Middle frontal gyrus (tissue), 1 donor: ENCODE data around the gene ECD.
A peak's percentile ranks its signal among the peaks of the same experiment; 100 is the strongest.

Experiments used
- DNase-seq: peaks from one replicate; pipeline ENCODE4 v3.0.0-alpha.2; 2015; ENCODE audit warnings: low spot score; ENCODE audit errors: extremely low spot score

The ECD gene

DNA sequence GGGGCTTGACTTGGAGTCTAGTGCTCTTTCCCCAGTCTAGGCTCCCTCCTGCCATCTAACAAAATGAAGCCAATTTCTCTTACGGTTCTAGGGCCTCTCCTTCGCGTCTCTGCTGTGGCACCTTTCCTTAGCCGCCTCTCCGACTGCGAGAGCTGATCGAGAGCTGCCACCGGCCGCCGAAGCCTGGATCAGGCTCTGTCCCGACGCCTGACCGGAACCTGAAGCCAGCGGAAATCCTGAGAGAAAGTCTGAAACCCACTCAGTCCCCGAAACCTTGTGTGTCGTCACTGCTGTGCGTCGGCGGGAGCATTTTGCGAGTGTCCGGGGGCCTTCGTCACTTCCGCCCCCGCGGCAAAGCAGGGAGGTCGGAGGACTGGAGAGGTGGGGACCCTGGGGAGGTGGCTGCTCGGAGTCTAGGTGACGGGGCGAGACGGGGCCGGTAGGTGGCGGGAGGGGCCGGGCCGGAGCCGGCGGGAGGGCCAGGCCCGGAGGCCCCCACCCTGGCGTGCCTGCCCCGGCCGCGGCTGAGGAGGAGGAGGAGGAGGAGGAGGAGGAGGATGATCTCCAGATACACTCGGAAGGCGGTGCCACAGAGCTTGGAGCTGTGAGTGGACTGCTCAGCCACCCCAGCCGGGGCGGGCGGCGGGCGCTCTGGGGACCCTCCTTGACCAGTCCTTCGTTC lies at the start of gene ECD, which contains the start of gene FAM149B1:
ECD (minus strand) TSS at position 226 of the 682 bp plus-strand sequence. CDS start 4,071 bp downstream, outside the sequence.
FAM149B1 (plus strand) TSS at position 337 of the 682 bp plus-strand sequence; CDS start at position 558, 221 bp downstream.
- peak; percentile 93 for DNase-seq

DNA sequence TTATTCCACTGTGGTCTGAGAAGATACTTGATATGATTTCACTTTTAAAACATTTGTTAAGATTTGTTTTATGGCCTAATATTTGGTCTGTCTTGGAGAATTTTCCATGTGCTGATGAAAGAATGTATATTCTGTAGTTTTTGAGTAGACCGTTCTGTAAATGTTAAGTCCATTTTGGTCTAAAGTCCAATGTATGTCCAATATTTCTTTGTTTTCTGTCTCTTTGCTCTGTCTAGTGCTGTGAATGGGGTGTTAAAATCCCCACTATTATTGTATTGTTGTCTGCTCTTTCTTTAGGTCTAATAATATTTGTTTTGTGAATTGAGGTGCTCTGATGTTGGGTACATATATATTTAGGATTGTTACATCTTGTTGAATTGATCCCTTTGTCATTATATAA lies 47.9 kb upstream of the ECD start:
- no peak for DNase-seq

DNA sequence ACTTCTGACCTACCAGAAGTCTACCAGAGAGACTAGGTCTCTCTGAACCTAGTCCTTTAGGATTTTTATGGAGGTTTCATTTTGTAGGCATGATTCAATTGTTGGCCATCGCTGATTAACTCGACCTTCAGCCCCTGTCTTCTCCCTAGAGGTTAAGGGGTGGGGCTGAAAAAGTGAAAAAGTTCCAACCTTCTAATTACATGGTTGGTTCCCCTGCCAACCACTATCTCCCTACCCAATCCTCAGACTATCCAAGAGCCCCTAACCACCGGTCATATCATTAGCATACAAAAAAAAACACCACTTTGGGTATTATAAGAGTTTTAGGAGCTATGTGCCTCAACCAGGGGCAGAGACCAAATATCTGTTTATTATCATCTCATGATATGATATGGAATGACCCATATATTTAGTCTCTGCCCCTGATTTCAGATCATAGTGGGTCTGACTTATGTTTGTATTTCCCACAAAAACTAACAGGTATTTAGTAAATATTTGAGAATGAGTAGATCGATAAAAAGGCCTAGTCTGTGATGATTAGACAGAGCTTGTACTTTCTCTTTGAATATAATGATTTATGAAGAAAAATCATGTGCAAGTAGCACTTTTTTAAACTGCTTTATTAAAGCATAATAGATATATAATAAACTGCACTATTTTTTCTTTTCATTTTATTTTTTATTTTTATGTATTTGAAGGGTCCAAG lies 43.5 kb upstream of the ECD start:
- no peak for DNase-seq

DNA sequence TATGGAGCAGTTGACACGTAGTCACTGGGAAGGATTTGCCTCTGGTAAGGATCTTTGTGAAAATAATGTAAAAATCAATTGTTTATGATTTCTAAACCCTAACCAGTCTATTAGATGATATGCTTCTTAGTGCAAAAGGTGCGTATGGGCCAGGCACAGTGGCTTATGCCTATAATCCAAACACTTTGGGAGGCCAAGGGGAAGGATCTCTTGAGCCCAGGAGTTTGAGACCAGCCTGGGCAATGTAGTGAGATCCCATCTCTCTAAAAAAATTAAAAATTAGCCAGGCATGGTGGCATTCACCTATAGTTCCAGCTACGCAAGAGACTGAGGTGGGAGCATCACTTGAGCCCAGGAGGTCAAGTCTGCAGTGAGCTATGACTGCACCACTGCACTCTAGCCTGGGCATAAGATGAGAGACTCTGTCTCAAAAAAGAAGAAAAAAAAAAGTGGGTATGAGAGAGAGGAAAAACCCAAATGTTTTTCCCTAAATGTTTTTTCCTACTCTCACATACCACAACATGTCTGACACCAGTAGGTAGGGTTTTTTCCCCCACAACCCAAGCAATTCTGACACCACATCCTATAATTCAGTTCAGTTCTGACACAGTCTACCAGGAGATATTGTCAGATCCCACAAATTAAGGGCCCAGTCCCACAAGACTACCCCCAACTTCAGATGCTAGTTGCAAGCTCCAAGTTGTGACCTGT lies 42.7 kb upstream of the ECD start:
- DNase-seq, result no peak

DNA sequence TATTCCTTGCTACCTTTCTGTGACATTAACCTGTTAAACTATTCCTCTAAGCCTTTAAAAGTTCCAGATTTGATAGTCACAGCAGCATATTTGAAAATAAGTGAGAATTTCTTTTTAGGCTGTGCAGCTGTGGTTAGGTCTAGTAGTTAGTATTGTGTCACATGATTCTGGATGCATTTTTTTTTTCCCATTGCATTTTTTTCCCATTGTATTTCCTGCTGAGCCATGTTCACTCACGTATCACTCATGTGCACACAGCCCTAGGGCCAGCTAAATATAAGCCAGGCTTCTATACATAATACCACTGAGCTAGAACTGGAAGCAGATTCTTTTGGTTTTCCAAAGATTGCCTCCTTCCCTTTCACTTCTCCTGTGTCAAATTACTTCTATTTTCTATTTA lies 41.9 kb upstream of the ECD start:
- no peak for DNase-seq

DNA sequence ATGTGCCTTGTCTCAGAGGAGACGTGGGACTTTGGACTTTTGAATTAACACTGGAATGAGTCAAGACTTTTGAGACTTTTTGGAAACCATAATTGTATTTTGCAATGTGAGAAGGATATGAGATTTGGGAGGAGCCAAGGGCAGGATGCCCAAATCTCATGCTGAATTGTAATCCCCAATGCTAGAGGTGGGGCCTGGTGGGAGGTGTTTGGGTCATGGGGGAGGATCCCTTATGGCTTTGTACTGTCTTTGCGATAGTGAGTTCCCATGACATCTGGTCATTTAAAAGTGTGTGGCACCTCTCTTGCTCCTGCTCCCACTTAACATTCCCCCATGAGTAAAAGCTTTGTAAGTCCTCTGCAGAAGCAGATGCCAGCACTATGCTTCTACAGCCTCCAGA lies 40.1 kb upstream of the ECD start:
- no peak for DNase-seq

DNA sequence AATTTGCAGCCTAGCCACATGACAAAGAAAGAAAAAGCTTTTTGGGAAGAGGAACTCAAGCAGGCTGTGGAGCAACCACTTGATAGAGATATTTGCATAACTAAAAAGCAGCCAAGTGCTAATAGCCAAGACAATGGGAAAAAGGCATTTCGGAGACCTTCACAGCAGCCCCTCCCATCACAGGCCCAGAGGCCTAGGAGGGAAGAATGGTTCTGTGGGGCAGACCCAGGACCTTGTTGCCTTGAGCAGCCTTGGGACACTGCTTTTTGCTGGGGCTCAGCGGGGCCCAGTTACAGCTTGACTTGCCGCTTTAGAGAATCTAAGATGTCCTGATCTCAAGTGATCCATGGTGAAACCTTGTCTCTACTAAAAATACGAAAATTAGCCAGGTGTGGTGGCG lies 38.6 kb upstream of the ECD start:
- DNase-seq, result no peak

DNA sequence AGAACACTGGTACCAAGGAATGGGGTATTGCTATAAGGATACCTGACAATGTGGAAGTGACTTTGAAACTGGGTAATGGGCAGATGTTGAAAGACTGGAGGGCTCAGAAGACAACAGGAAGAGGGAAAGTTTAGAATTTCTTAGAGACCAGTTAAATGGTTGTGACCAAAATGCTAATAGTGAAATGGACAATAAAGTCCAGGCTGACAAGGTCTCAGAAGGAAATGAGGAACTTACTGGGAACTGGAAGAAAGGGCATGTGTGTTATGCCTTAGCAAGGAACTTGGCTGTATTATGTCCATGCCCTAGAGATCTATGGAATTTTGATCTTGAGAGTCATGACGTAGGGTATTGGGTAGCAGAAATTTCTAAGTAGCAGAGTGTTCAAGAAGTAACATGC lies 38.1 kb upstream of the ECD start:
- DNase-seq, result no peak

DNA sequence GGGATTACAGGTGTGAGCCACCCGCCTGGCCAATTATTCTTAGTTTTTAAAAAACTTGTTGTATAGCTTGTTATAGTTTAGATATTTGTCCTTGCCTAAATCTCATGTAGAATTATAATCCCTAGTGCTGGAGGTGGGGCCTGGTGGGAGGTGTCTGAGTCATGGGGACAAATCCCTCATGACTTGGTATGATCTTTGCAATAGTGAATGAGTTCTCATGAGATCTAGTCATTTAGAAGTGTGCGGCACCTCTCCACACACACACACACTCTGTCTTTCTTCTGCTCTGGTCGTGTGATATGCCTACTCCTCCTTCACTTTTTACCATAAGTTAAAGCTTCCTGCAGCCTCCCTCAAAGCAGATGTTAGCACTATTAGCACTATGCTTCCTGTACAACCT lies 37.3 kb upstream of the ECD start:
- DNase-seq, result no peak

DNA sequence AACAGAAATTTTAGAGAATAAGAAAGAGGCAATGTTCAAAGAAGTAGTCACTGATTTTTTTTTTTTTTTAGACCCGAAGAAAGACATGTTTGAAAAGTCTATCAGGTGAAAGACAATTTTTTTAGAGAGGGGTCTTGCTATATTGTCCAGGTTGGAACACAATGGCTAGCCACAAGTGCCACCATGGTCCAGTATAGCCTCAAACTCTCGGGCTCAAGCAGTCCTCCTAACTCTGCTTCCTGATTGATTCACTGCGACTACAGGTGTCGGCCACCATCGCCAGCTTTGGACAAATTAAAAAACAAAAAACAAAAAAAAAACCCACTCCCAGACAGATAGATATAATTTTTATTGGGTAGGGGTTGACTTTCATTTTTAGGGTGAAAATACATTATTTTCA lies 22.4 kb upstream of the ECD start:
- no peak for DNase-seq

DNA sequence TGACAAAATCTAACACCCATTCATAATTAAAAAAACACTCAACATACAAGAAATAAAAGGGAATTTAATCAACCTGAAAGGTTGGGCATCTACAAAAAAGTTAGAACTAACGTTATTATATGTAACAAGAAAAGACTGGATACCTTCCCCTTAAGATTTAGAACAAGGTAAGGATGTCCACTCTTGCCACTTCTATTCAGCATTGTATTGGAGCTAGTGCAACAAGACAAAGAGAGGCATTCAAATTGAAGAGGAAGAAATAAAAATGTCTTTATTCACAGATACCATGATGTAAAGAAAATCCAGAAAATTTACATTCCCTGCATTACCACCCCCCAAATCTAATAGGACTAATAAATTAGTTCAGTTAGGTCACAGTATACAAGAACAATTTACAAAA lies 18.5 kb upstream of the ECD start:
- no peak for DNase-seq

DNA sequence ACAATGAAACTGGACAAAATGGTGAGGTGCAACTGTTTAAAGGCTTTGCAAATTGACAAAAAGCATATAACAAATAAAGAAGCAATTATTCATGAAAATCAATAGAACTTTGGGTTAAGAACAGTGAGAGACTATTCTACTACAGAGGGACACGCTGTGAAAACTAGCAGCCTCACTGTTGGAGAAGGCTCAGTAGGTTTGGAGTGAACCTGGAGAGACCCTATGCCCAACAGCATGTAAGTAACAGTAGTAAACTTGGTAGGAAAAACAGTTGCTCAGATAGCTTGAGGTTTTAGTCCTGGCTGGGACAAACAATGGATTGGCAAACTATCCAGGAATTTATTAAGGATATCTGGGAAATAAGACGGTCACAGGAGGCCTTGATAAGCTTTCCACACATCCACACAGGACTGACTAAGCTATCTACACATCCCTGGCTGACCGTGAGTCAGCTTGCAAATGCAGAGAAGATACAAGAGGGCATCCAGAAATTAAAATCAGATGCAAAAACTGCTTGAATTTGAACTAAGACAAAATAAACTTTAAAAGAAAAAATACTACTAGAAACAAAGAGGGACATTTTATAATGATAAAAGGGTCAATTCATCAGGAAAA lies 16.0 kb upstream of the ECD start:
- DNase-seq, result no peak

DNA sequence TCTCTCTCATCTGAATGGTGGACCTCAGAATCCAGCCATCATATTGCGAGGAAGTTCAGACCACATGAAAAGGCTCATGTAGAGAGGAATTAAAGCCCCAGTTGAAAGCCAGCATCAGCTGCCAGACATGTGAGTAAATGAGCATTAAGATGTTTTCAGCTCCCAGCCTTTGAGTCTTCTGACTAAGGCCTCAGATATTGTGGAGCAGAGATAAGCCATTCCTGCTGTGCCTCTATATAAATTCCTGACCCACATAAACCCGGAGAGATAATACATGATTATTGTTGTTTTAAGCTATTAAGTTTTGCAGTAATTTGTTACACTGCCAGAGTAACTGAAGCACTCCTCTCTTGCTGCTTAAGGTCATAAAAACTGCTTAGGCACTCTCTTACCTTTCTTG lies 14.8 kb upstream of the ECD start:
- DNase-seq, result no peak

DNA sequence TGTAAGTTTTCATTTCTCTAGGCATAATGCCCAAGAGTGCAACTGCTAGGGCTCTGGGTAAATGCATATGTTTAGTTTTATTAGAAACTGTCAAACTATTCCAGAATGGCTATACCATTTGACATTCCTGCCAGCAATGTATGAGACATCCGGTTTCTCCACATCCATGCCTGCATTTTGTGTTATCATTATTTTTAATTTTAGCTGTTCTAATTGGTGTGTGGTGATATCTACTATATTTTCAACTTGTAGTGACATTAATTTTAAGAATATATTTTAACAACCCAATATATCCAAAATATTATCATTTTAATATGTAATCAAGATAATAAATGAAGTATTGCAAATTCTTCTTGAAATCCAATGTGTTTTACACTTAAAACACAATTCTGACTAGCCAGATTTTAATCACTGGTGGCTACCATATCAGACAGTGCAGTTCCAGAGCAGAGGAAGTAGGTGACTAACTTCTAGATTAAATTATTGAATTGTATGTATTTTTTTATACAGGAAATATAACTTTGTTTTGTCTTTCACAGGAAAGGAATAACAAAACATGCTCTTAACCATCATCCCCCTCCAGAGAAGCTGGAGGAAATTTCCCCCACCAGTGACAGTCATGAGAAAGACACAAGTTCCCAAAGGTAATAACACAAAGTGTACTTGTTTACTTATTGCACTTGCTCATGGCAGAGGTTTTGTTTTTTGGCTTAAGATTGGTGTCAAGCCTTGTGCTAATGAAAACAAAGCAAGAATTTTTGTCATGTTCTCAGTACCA lies 6.5 kb upstream of the ECD start:
- DNase-seq, result no peak

DNA sequence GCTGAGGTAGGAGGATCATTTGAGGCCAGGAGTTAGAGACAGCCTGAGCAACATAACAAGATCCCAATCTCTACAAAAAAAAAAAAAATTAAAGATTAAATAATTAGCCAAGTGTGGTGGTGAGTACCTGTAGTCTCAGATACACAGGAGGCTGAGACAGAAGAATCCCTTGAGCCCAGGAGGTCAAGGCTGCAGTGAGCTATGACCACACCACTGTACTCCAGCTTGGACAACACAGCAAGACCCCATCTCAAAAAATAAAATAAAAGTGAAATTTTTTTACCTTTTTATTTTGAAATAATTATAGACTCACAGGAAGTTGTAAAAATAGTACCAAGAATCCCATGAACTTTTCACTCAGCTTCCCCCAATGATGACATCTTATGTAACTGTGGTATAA lies 5.1 kb upstream of the ECD start:
- no peak for DNase-seq

DNA sequence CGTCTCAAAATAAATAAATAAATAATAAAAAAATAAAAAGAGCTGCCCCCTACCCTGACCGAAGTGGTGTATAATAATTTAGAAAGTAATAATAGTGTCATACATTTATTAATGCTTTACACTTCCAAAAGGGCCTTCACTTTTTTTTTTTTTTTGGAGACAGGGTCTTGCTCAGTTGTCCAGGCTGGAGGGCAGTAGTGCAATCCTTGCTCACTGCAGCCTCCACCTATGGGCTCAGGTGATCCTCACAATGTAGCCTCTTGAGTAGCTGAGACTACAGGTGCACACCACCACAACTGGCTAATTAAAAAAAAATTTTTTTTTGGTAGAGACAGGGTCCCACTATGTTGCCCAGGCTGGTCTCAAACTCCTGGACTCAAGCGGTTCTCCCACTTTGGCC lies 1.5 kb upstream of the ECD start:
- no peak for DNase-seq

DNA sequence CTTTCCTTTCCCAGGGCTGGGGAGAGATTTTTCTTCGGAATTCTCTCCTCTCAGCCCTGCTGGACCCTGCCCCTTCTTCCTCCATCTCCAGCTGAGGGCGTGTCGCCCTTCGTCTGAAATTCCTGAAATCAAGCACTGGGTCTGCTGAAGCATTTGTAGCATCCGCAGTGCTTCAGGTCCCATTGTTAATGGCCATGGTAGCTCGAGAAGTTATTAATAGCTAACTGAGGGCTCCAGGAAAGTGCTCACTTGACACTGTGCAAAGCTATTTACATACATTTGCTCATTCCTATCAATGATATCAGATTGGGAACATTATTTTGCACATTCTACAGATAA lies 626 bp upstream of the ECD start:
- no peak for DNase-seq

DNA sequence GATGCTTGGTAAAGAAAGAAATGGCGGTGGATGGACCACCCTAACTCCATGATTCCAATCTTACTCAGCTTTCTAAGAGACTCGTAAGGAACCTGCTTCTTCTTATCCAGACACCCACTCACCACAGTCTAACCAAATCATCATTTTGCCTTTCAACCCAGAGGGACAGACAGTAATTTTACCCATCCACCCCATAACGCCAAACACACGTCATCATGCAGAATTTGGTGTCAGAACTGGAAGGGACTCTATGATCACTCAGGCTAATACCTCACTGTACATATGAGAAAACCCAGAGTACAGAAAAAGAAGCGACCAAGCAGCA lies 388 bp downstream of the ECD start:
- DNase-seq, result no peak

DNA sequence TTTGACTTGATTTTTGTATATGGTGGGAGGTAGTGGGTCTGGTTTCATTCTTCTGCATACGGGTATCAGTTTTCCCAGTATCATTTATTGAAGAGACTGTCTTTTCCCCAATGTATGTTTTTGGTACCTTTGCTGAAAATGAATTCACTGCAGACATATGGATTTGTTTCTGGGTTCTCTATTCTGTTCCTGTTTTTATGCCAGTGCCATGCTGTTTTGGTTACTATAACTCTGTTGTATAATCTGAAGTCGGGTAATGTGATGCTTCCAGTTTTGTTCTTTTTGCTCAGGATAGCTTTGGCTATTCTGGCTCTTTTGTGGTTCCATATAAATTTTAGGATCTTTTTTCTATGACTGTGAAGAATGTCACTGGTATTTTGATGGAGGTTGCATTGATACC lies 836 bp downstream of the ECD start:
- no peak for DNase-seq

DNA sequence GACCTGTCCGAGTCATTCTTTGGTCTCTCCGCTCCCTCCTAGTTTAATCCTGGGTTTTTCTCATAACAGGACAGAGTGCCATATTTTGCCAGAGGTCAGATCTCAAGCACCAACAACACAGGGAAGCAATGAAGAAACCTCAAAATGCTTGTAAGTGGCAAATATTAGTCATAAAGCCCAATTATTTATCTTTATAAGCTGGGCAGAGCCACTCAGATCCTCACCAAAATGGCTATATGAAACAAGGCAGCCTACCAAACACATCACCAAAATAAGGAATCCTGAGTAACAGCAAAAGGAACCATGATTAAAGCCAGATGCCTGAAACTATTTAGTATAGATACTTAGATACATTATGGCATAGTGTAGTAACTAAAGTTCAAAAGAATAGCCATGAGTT lies 4.7 kb downstream of the ECD start:
- no peak for DNase-seq

DNA sequence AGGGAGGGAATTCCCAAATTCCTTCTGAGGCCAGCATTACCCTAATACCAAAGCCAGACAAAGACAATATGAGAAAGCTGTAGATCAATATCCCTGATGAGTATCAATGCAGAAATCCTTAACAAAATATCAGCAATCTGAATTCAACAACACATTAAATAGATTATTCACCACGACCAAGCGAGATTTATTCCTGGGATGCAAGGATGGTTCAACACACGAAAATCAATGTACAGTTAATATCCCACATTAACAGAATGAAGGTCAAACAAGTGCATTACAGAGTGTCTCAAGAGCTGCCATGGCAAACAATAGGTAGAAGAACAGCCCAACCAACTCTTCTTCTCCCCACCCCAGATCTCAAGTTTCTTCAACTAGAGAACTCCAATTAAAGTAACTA lies 6.1 kb downstream of the ECD start:
- DNase-seq, result no peak

DNA sequence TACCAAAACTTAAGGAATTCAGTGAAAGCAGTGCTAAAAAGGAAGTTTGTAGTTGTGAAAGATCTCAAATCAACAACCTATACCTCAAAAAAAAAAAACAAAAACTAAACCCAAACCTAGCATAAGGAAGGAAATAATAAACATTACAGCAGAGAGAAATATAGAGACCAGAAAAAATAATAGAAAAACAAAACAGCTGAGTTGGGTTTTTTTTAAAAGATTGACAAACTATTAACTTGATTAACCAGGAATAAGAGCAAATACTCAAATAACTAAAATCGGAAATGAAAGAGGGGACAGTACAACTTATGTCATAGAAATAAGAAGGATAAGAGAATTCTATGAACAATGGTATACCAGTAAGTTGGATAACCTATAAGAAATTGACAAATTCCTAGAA lies 6.7 kb downstream of the ECD start:
- DNase-seq, result no peak
